ENCODE data around the gene ITPRID2.
A peak's percentile ranks its signal among the peaks of the same experiment; 100 is the strongest.
"Not testable (repeated sequence)": the region's sequence is repeated elsewhere in the genome, so short reads cannot be mapped to it uniquely, and the experiment has no call there.

Gene ITPRID2

DNA sequence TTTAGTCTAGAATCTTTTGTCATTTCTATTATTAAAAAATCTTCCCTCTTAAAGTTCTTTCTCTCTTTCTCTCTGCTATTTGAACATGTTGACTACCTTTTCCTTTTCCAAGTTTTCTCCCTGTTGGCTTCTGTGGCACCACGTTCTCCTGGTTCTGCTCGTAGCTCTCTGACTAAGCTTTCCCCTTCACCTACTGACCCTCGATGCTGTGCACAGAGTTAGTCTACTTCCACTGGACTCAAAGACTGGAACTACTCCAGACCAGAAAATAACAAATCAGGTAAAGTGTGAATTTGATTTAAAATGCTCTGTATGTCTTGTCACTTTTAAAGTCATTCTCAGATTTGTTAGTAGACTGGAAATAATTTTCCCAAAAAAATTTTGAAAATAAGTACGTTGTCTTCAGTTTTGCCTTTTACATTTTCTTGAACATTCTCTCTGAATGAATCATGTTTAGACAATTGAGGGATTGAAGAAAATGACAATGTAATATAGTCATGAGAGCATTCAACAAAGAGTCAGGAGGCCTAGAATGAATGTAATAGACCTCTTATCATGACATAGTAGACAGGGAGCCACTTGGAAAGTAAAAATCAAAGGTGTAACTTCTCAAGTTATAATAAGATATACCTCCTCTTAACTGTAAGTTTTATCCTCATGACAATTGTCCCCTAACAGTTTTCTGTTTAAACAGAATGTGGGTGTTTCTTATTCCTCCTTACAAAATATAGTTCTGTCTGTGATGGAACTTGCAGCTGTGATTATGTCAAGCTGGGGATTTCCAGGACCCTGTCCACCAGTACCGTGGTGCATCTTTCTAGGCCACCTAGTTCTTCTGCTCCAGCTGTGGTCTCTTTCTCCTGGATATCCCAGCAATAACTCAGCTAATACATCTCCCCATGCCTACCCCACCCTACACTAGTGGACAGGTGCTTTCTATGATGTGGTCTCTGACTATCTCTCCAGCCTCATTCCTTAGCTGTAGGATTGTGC, 25.5 kb downstream of the ITPRID2 start:
- peak; percentile 75 for DNase-seq (ENCODE audit: low read depth)

DNA sequence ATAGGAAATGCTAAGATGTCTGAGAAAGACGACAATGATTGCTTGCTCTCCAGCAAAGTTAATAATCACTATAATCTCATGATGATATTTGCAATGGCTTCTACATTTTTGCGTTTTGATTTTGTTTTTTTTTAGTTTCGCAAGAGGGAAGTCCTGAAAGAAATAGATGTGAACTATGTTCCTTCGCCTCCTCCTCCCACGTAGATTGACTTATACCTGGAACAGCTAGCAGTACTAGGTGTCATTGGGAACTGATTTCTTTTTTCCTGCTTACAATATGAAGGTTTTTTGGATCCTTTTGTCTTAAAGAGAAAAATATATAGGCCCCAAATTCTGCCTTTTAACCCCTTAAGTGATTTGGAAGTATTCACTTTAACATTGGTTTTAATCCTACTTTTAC, 26.7 kb downstream of the ITPRID2 start:
- no peak for DNase-seq (ENCODE audit: low read depth)

DNA sequence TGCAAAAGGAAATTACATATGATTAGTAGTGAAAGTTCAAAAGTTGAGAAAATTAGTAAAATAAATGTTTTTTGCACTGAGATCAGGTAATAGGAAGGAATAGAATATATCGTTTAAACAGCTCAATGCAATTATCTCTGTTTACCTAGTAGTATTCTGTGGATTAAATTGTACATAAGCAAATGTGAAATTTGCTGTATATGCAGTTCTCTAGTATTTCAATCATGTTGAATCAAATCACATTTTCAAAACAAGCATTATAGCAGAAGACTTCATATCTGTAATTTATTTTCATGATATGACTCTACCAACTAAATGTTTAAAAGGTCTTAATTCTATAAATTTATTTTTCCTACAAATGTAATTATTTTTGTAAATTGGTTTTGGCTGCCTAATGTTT, 31.6 kb downstream of the ITPRID2 start:
- DNase-seq (ENCODE audit: low read depth): no peak

DNA sequence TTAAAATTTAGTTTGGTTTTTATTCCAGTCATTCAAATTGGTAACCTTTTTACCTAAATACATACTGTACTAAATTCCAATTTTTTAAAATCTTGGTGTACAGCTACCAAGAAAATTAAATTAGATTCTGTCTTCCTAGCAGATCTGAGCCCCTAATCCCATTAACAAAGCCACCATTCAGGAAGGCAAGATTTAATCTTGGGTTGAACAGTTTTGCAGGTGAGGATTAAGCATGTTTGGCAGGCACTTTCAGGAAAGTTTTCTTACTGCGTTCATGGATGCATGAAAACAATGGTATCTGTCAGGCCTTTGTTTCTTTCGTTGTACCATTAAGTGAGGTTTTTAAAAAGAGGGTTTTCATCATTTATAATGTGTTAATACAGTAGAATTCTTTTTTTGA, 32.8 kb downstream of the ITPRID2 start:
- DNase-seq (ENCODE audit: low read depth): no peak

DNA sequence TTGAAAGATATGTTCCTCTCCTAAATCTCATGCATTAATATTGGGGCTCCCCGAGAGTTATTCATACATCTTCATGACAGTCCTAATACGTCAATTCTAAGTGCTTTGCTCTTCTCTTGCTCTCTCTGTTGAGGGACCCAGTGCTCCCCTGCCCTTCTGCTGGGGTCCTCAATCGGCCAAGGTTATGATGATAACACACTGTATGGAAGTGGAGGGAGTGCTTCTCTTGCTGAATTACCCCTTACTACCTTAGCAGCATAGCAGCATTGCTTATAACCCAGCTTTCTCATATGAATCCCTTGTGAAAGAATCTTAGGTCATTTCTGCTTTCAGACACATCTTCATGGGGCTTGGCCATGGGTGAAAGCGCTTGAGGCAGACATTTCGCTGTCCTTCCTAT, 43.2 kb downstream of the ITPRID2 start:
- no peak for DNase-seq (ENCODE audit: low read depth)

DNA sequence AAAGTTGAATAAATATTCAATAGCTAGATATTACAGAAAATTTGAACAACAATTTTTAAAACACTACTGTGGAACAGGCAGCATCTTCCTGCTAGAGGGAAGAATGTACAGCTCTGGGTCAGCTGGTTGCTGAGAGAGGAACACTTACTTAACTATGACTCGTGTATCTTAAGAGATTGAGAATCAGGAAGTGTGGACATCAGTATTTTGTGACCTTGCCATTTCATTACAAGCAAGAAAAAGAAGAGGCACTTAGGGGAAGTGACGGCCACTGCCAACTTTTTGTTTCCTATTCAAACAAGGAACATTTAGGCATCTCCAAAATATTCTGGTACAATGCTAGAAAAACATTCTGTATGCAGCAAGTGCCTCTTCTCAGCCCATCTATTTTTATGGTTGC, 45.9 kb downstream of the ITPRID2 start:
- peak; percentile 68 for DNase-seq (ENCODE audit: low read depth)

DNA sequence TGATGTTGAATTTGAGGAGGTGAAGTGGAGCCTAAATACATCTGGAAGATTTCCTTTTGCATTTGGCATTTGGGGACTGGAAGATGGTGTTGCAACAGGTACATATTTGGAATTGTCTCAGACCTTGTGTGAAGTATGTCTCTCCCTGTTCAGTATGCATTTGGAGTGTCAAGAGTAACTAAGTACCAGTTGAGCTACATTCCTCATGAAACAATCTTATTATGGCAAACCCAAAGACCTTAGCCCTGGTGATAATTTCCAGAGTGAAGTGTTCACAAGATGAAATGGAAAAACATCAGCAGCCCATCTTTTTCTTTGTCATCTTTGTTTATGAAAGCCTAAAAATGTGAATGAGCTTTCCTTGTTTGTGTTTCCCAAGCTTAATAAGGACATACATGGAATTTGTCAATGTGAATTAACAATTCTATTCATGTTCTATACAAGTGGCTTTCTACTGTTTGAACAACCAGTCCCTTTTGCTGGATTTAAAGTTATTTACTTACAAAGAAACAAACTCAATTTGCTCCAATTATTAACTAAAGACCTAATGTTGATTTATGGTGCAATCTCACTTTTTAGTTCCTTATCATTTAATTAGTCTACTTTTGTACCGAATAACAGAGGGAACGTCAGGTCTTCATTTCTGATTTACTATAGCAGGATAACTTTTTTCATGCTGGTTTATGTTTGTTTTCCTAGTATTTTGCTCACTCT, 52.0 kb downstream of the ITPRID2 start:
- DNase-seq (ENCODE audit: low read depth): no peak

DNA sequence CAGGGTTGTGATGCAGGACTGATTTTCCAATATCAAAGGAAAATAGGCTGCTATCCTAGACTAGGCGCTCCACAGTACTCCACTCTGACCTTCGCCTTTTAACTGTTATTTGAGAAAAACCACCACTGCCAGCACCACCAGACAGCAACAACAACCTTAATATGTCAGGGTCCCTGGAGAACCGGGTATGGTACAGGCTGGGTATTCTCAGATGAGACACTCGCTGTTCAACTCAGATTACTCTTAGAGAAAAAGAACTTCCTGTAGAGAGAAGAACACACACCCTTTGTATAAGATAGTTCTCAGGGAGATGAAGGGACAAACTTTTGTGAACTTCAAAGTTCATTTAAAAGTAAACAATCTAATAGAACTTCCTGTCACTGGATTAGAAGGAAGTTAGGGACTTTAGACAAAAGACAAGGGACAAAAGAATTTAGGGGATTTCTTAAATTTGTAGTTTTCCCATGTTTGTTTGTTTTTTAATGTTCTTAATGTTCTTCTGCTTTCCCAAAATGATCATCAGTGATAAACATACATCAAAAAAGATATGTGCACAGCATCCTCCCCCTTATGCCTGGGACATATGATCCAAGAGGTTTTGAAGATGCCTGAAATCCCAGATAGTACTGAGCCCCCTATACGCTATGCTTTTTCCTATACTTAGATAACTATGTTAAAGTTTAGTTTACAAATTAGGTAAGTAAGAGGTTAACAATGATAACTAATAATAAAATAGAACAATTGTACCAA, 52.8 kb downstream of the ITPRID2 start:
- DNase-seq (ENCODE audit: low read depth): no peak

DNA sequence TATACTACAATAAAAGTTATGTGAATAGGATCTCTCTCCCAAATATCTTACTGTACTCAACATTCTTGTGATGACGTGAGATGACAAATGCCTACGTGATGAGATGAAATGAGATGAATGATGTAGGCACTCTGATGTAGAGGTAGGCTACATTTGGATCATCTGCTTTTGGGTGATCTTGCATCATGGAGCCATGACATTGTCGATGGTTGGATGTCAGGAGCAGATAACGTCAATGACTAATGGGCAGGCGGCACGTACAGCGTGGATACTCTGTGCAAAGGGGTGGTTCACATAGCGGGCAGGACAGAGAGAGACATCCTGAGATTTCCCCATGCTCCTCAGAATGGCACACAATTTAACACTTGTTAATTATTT, 53.4 kb downstream of the ITPRID2 start:
- no peak for DNase-seq (ENCODE audit: low read depth)

DNA sequence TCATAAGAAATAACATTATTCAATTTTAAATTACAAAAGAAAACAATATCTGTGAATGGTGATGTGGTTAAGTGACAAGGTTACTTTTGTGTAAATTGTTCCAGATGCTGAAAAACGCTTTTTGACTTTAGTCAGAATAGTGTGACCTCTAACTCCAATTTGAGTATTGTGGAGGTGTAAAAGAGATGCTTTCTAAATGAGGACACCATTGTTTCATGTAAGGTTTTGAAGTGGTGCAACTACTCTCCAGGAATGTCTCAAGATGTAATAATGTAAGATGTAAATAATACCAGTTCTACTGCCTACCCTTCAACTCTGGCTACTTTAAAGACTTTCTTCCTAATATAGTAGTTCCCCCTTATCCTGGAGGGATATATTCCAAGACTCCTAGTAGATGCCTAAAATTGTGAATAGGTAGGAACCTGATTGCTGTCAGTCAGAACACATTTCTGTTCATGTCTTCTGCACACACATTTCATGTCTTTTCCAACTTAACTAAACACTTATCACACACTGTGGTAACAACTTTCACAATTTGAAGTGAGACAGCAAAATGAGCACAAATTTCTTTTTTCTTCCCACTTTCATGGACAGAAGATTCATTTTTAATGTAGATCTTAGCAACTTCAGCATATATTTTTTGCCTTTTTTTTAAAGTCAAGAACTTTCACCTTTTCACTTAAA, 55.1 kb downstream of the ITPRID2 start:
- no peak for DNase-seq (ENCODE audit: low read depth)

DNA sequence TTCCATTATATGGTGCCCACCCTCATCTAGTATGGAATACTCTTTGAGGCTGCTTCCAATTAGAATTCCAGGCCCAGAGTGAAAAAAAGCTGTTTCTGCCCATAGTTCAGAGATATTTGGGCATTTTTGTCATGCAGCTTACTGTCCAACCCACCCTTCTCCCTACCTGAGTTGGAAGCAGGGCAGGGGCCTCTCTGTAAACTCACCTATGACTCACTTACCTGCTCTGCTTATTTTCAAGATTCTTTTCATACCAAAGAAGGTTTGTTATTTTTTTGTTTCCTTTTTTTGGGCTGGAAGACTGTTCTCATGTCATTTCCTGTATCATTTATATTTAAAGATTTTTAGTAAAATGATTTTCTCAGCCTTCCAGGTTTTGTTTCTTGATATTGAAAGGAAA, 55.7 kb downstream of the ITPRID2 start:
- DNase-seq (ENCODE audit: low read depth): no peak

DNA sequence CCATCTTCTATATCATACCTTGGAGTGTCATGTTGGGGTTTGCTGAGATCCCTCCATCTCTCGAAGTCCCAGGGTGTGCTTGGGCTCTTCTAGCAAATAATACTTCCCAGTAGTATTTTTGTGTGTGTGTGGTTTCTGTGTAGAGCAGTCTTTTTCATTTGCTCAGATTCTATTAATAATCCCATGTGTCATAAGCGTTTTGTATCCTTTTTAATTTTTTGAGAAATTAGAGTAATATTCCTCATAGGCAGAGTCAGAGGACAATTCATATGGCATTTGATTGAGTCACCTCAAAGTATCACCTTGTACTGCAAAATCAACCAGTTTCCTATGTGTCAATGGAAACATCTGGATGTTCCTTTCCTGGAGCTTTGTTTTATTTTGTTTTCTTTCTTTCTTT, 56.7 kb downstream of the ITPRID2 start:
- no peak for DNase-seq (ENCODE audit: low read depth)

DNA sequence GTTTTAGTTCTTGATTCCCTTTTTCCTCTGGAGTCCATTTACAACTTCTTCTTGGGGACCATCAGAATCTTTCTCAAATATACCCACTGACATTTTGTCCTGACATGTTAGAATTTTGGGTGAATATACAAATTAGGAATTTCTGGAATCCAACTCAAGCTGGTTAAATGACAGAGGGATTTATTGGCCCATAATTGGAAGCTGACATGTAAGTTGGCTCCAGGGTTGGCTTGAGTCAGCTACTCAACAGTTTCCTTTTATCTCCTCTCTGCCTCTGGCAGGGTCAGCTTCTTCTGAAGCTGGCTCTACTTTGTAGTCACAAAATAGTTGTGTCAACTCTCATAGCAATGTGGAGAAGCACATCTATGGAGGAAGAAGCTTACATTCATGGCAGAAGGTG, 57.5 kb downstream of the ITPRID2 start:
- peak; percentile 36 for DNase-seq (ENCODE audit: low read depth)

DNA sequence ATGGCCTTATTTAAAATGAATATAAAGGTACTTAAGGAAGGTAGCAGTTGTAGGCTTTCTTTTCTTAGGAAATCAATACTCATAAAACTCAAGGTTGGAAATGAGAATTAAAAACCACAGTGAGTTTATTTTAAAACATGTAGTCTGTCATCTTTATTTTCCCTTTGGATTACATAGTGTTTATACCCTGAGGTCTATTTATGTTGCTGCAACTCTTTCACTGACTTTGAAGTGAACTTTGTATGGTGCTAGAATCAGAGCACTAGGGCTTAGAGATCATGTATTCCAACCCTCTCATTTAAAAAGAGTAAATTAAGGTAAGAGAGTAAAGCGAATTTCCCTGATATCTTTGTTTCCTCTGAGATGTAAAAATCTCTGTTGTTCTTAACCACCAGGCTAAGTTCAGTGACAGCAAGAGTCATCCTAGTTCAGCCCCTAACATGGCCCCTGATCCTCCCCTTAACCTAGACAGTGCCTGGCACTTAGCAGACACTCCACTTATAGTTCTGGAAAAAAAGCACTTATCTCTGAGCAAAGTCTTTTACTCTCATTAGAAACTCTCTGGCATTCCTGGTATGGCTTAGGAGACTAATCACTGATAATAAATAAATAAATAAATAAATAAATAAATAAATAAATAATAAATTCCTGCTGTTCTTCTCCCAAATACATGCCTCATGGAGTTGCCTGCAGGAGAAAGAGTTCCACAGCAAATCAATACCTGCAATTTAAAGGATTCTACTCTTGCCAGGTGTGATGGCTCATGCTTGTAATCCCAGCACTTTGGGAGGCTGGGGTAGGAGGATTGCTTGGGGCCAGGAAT, 61.1 kb downstream of the ITPRID2 start:
- DNase-seq (ENCODE audit: low read depth): no peak

DNA sequence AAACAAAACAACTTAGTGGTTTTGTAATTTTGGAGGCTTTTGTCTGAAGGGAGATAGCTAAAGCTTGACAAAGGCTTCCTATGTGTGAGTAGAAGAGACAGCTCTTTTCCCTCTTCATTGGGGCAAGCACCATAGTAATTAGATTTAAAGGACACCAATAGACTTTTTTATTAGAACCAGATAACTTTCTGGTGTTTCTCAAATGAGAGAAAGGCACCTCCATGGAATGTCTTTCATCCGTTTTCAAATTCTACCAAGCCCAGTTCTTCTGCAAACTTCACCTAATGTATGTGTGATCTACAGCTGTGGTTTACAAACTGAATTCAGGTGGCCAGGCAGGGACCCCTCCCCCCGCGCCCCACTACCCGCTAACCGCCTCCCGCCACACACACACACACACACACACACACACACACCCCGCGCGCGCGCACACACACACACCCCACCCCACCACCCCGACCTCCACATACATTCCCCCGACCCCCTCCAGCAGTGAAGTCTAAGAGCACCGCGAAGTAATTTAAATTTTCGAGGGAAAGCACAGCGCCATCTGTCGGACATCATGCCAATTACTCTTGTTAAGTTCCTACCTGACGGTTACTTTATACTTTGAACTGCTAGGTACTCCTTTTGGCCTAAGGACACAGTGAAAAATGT, 62.5 kb downstream of the ITPRID2 start:
- peak; percentile 71 for DNase-seq (ENCODE audit: low read depth)

DNA sequence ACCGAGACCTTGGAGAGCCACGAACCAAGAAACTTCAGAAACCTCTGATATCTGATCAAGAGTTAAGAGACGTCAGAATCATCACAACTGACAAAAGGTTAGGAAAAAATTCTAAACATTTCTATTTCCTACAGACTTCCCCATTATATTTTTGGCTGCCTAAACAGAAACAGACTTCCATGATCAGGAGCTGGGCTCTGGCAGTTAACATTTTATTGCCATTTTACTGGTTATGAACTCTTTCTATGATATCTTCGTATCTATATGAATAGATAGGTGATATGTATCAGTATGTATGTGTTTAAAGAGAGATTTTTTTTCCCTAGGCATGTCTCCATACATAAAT, 63.0 kb downstream of the ITPRID2 start:
- no peak for DNase-seq (ENCODE audit: low read depth)

DNA sequence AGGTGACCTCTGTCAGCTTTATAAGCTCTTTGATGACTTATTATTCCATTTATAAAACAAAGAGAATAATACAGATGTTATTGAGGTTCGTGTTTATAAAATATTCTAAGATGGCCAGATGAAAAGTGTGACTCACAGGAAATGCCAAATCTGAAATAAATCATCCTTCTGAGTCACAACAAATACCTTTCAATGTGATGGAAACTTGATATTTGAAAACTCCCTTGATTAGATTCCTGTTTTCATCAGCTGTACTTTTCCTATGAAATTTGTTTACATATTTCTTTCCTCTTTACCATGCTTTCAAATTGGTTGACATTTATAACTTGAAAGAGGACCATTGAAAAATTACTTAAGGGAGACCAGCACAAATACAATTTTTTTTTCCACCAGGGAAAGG, 63.5 kb downstream of the ITPRID2 start:
- DNase-seq (ENCODE audit: low read depth): peak; percentile 86

DNA sequence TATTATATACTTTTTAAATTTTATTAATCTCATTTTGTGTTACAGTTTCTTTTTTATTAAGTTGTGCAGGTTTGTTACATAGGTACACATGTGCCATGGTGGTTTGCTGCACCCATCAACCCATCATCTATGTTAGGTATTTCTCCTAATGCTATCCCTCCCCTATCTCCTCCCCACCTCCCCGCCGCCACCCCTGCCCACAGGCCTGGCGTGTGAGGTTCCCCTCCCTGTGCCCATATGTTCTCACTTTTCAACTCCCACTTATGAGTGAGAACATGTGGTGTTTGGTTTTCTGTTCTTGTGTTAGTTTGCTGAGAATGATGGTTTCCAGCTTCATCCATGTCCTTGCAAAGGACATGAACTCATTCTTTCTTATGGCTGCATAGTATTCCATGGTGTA, 64.3 kb downstream of the ITPRID2 start:
- not testable (repeated sequence) for DNase-seq (ENCODE audit: low read depth)

DNA sequence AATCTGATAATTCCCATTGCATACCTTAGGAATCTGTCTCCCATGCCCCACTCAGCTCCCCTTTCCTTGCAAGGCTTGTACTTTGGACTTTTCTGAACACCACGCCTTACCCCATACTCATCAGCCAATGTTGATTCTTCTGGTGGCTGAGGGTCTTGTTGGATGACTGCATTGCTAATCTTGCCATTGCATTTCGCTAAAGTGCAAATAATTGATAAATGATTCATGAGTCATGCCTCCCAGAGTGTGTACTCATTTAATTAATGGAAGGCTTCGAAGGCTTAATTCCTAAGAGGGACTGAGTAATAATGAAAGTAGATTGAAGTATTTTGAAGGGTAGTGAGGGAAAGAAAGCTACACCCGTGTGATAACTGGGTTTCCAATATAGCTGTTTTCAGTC, 66.1 kb downstream of the ITPRID2 start:
- no peak for DNase-seq (ENCODE audit: low read depth)

DNA sequence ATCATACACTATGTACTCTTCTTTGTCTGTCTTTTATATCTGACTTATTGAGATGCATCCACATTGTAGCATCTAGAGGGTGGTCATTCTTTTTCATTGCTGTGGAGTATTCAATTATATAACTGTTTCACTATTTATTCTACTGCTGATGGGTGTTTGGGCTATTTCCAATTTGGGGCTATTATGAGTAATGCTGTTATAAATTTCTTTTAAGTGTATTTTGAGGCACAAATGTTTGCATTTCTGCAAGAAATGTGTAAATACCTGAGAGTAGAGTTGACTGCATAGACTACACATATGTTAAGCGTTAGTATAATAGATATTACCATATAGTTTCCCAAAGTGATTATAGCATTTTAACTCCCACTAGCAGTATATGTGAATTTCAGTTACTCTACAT, 67.2 kb downstream of the ITPRID2 start:
- DNase-seq (ENCODE audit: low read depth): no peak

DNA sequence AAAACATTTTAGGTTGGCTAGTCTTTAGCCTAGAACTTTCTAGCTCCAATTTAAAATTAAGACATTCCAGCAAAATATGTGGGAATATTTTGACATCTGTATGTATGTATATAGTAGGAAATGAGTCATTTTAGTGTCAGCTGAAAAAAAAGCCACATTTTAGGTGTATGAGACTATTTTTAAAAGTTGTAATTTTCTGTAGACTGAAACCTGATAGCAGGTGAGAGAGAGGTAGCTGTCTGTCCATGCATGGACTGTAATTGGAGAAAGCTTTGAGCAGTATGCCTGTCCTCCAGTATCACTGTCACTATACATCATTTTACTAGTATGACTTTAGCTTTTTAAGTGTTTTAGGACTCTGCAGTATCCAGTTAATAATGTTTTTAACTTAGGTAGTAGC, 68.0 kb downstream of the ITPRID2 start:
- peak; percentile 26 for DNase-seq (ENCODE audit: low read depth)

Data from iris pigment epithelial cell (primary cell).